LNCaP clone FGC (cell line): ENCODE data around the gene UTP20.

Source experiments
- DNase-seq: peaks from one replicate; pipeline ENCODE4 v3.0.0-alpha.2; 2011; ENCODE audit warnings: low read depth
- H3K4me3 ChIP-seq: 2 replicates; pipeline ENCODE4 v1.5.1; 2011; ENCODE audit warnings: mild to moderate bottlenecking, low read depth, low read length, control low read depth
- TF ChIP-seq, protein P1 (sequence below): IDR thresholded peaks from 2 replicates; pipeline ENCODE4 v1.5.1; 2012; ENCODE audit warnings: mild to moderate bottlenecking; ENCODE audit not compliant: control insufficient read depth, insufficient read depth; ENCODE audit errors: extremely low read depth

The UTP20 gene

DNA sequence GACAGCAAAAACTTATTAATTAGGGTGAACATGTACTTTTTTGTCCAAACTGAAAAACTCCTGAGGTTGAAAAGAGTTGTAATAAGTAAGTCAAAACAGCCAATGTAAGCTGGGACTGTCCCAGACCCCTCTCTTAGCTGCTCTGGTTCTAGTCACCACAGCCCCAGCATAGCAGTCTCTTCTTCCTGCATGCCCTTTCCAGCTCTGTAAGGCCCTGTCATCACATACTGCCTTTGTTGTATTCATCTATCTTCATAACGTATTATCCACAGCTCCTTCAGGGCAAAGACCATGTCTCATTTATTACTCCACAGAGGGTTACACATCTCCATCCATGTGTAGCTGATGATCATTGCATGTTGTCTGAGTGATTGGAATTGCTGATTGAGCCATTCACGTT lies 56.5 kb downstream of the UTP20 start:
- H3K4me3 ChIP-seq, result no peak overlapping the region
- DNase-seq, result no peak
- TF ChIP-seq, protein P1, sequence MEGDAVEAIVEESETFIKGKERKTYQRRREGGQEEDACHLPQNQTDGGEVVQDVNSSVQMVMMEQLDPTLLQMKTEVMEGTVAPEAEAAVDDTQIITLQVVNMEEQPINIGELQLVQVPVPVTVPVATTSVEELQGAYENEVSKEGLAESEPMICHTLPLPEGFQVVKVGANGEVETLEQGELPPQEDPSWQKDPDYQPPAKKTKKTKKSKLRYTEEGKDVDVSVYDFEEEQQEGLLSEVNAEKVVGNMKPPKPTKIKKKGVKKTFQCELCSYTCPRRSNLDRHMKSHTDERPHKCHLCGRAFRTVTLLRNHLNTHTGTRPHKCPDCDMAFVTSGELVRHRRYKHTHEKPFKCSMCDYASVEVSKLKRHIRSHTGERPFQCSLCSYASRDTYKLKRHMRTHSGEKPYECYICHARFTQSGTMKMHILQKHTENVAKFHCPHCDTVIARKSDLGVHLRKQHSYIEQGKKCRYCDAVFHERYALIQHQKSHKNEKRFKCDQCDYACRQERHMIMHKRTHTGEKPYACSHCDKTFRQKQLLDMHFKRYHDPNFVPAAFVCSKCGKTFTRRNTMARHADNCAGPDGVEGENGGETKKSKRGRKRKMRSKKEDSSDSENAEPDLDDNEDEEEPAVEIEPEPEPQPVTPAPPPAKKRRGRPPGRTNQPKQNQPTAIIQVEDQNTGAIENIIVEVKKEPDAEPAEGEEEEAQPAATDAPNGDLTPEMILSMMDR, result no peak

- H3K4me3 ChIP-seq, result no peak overlapping the region
- TF ChIP-seq, protein P1, result no peak
- no peak for DNase-seq
These were observed 58.2 kb downstream of the UTP20 start for GRCh38 chr12:101338087-101338486.

DNA sequence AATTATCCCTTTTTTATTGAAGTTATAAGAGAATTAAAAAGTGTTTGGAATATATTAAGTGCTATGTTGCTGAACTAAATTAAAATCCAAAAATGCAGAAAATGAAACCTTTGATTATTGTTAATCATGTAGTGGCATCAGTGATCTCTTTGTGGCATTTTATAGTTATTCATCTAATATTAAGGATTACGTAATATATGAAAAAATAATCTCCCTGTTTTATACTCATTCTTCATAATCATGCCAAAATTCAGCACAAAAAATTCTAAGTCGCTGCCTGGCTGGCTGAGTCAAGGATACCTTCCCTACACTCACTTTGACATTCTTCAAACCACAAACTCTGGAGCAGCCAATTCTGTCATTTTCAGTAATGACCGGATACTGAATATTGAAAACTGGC lies 64.0 kb downstream of the UTP20 start:
- no peak for DNase-seq
- TF ChIP-seq, protein P1, result no peak
- no peak overlapping the region for H3K4me3 ChIP-seq

- TF ChIP-seq, protein P1, result no peak
- DNase-seq, result no peak
- no peak overlapping the region for H3K4me3 ChIP-seq
These were observed 71.8 kb downstream of the UTP20 start for GRCh38 chr12:101351682-101352081.

GRCh38 chr12:101356794-101357193 lies 76.9 kb downstream of the UTP20 start:
- H3K4me3 ChIP-seq, result no peak overlapping the region
- no peak for DNase-seq
- TF ChIP-seq, protein P1, result no peak

GRCh38 chr12:101361455-101361854 lies 81.5 kb downstream of the UTP20 start:
- DNase-seq, result no peak
- no peak overlapping the region for H3K4me3 ChIP-seq
- TF ChIP-seq, protein P1, result no peak

DNA sequence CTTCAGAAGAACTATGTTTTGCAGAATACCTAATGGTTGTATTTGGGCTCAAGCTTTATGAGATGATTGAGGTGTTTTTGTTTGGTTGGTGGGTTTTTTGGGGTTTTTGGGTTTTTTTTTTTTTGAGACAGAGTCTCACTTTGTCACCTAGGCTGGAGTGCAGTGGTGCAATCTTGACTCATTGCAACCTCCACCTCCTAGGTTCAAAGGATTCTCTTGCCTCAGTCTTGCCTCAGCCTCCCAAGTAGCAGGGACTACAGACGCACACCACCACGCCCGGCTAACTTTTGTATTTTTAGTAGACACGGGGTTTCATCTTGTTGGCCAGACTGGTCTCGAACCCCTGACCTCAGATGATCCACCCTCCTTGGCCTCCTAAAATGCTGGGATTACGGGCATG lies 88.1 kb downstream of the UTP20 start:
- H3K4me3 ChIP-seq, result no peak overlapping the region
- TF ChIP-seq, protein P1, result no peak
- DNase-seq, result no peak
